Hematopoietic multipotent progenitor cell treated with erythropoietin and hydrocortisone succinate and interleukin-3 and kit ligand, for 15 days (in vitro differentiated cells): ENCODE measurements around the gene MTX1.
A peak's percentile ranks its signal among the peaks of the same experiment; 100 is the strongest.

Source experiments
- DNase-seq: peaks from one replicate; pipeline ENCODE4 v3.0.0-alpha.2; 2015; ENCODE audit warnings: low spot score

The MTX1 gene

DNA sequence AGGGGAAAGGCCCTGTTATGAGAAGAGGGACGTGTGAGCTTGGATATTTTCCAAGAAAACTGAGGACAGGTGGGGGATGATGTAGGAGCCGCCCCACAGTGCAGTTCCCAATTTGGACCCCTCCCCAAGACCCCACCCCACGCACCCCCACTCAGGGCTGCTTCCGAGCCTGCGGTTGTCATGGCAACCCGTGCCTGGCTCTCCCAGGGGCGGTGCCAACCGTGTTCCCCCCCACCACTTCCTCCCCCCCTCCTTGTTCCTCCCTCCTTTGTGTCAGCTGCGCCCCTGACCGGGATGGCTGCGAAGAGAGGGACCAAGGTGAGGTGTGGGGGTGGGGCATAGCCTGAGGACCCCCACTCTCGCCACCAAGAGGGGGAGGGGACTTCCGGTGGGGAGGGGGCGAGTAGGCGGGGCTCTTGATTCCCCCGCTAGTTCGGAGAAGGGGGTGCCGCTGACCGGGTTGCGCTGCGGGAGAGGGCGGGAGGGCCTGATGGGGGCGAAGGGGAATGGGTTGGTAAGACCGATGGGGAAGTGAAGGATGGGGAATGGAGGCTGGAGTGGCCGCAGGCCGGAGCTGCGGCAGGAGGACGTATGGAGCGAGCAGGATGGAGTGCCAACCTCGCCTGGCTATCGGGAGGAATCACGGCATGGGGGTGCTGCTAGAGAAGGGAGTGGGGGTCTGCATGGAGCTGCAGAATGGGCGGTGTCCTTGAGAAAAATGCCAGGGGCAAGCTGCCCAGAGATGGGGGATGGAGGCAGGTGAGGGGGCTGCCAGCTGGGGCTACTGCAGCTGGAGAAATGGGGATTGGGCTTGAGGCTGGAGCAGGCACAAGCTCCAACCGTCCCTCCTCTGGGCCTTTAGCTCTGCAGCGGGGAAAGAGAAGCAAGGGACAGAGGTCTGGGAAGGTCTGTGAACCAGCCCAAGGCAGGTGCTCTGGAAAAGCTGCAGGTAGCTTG, 33.9 kb upstream of the MTX1 start:
- DNase-seq = no peak

DNA sequence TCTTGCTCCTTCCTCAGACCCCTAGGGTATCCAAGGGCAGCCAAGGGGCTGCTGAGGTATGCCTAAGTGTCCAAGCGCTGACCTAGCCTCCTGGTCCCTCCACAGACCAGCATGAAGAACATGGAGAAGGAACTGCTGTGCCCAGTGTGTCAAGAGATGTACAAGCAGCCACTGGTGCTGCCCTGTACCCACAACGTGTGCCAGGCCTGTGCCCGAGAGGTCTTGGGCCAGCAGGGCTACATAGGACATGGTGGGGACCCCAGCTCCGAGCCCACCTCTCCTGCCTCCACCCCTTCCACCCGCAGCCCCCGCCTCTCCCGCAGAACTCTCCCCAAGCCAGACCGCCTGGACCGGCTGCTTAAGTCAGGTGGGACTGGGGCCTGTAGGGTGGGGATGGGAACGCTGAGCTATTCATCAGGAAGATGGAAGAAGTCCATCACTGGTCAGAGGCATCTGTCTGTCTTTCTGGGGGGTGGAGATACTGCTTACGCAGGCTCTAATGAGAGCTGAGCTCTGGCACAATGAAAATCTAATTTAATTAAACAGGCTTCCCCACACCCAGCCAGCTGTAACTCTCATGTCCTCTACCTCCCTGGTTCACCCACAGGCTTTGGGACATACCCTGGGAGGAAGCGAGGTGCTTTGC, 33.1 kb upstream of the MTX1 start:
- no peak for DNase-seq

- no peak for DNase-seq
Measured at GRCh38 chr1:155175927-155176371, 32.5 kb upstream of the MTX1 start.

DNA sequence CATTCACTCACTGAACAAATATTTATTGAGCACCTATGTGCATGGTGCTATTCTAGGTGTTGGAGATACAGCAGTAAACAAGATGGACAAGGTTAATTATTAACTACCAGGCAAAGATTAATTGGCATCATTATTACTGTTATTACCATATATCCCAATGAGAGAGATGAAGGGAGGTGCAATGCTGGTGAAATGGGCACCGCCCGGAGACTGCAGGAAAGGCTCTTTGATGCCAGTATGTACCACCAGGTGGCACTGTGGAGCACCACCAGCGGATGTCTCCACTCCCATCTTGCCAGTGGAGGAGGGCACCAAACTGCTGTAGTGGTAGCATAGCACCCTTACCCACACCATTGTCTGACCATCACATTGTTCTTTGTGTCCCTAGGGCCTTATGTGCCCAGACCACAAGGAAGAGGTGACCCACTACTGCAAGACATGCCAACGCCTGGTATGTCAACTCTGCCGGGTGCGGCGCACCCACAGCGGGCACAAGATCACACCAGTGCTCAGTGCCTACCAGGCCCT, 31.9 kb upstream of the MTX1 start:
- DNase-seq = peak; percentile 88

GRCh38 chr1:155177192-155177917, 31.1 kb upstream of the MTX1 start:
- DNase-seq = no peak

- DNase-seq = no peak
Measured at GRCh38 chr1:155177918-155178281, 30.6 kb upstream of the MTX1 start.

DNA sequence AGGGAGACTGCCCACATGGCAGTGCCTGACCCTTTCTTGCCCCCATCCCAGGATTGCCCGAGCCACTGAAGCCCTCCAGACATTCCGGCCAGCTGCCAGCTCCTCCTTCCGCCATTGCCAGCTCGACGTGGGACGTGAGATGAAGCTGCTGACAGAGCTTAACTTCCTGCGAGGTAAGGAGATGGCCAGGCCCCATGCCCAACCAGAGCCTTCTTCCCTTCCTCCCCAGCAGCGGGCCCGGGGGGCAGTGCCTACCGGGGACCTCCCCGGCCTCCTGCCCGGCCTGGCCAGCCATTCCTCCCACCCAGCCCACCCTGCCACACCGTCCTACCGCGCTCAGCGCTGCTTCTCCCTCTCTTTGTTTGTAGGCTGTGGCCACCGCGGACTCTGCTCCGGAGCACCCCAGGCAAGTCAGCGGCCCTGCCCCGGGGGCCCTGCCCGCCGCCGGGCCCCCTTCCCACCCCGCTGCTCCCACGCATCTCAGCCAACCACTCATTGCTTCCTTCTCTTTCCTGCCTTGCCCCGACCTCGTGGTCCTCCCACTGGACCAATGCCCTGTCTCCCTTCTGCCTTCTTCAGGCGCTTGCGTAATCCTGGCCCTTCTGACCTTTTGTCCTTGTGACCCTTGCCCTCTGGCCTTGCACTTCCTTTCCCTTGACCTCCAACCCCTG, 29.9 kb upstream of the MTX1 start:
- DNase-seq = no peak

- no peak for DNase-seq
Measured at GRCh38 chr1:155179112-155180031, 29.1 kb upstream of the MTX1 start.

GRCh38 chr1:155181371-155182051, 27.0 kb upstream of the MTX1 start:
- DNase-seq = no peak

- no peak for DNase-seq
Measured at GRCh38 chr1:155182052-155182550, 26.4 kb upstream of the MTX1 start.

DNA sequence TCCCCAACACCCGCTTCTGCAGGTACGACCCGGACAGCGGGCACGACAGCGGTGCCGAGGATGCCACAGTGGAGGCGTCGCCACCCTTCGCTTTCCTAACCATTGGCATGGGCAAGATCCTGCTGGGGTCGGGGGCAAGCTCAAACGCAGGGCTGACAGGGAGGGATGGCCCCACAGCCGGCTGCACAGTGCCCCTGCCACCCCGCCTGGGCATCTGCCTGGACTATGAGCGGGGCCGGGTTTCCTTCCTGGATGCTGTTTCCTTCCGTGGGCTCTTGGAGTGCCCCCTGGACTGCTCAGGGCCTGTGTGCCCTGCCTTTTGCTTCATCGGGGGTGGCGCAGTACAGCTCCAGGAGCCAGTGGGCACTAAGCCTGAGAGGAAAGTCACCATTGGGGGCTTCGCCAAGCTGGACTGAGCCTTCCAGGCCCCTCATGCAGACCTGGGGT, 24.7 kb upstream of the MTX1 start:
- DNase-seq = no peak

GRCh38 chr1:155184351-155184811, 24.1 kb upstream of the MTX1 start:
- DNase-seq = no peak

- no peak for DNase-seq
Measured at GRCh38 chr1:155184835-155185782, 23.4 kb upstream of the MTX1 start.

DNA sequence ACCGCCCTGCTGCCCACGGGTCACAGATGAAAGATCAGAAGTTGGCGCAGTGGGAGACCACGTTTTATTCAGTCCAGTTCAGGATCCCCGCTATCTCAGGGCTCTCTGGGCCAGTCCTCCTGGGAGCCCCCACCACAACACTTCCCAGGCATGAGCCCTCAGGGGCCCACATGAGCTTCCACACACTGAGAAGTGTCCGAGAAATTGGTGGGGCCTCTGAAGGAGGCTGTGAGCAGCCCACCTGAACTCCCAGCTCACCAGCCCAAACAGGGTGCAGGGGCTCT, 22.8 kb upstream of the MTX1 start:
- no peak for DNase-seq

GRCh38 chr1:155186067-155186793, 22.3 kb upstream of the MTX1 start:
- DNase-seq = no peak

DNA sequence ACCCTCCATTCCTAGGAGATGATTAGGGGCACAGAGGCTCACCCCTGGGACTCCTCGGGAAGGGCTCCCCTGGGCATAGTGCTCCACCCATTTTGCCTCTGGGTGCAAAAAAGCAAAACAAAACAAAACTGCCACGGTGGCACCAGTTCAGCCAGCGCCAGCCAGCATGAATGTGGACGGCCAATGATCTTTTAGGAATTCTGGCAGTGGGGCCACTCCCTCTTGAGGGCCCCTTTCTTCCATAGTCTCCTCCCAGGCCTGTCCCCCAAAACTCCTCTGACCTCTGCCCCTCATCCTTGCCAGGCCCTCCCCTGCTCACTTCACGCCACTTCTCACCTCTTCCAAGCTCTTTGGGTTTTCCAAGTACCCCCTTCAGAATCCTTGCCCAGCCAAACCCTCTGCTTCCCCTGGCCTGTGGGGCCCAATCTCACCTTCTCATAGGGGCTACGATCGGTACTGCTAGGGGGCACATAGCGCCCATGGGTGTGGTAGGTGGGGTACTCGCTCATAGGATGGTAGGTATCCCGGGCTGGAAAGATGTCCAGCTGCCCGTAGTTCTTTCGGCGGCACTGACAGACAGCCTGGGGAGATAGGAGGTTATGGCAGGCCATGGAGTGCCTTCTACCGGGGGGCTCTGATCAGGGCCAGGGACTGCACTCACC, 21.6 kb upstream of the MTX1 start:
- DNase-seq = no peak

DNA sequence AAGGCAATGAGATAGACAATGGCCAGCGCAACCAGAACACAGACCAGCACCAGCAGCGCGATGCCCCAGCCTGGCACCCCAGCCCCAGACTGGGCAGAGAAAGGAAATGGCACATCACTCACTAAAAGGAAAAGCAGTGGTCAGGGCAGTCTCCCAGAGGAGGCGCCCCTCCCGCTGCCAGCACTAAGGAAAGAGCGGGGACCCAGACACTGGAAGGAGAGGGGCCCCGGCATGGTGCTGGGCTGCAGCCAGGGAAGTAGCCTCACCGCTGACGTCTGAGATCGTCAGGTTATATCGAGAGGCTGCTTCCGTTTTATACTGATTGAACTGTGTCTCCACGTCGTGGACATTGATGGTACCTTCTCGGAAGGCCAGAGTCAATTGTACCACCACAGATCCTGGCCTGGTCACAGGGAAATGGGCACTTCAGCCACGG, 21.0 kb upstream of the MTX1 start:
- no peak for DNase-seq

GRCh38 chr1:155188268-155188667, 20.2 kb upstream of the MTX1 start:
- no peak for DNase-seq
